Measurements from ENCODE around the gene TTPAL.

TTPAL gene

DNA sequence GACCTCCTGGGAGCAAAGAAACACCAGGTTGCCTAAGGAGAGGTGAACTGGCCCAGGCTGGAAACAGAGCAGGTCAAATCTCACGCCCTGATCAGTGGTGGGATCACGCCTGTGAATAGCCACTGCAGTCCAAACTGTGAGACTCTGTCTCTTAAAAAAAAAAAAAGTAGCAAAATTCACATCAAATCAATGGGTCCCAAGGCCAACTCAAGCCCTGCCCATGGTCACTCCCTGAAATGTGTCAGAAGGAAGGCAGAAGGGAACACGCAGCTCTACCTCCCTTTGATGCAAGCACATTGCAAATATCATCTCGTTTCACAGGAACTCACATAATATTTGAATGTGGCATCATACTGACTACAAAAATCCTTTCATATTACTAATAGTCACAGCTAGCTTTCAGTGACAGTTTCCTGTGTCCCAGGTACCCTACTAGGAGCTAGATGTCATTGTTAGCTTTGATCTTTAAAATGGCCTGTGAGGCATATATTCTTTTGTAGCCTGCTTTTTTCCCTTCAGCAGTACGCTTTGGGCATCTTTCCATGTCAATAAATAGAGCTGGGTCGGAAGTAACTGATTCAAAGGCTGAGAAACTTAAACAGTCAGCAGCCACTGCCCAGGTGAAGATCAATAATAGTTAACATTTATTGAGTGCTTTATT lies 14.4 kb upstream of the TTPAL start:
- H3K4me3 ChIP-seq (ENCODE audit: low read depth in 1 of 2, low read length in 1 of 2), result no peak overlapping the region
- no peaks in the 10 kb centered on the region for H3K4me1 ChIP-seq (ENCODE audit: control insufficient read depth in 1 of 2, insufficient read depth in 1 of 2, low read depth in 1 of 2, low read length in 1 of 2)
- no peaks in the 10 kb centered on the region for H3K9me3 ChIP-seq
- TF ChIP-seq, protein P1, sequence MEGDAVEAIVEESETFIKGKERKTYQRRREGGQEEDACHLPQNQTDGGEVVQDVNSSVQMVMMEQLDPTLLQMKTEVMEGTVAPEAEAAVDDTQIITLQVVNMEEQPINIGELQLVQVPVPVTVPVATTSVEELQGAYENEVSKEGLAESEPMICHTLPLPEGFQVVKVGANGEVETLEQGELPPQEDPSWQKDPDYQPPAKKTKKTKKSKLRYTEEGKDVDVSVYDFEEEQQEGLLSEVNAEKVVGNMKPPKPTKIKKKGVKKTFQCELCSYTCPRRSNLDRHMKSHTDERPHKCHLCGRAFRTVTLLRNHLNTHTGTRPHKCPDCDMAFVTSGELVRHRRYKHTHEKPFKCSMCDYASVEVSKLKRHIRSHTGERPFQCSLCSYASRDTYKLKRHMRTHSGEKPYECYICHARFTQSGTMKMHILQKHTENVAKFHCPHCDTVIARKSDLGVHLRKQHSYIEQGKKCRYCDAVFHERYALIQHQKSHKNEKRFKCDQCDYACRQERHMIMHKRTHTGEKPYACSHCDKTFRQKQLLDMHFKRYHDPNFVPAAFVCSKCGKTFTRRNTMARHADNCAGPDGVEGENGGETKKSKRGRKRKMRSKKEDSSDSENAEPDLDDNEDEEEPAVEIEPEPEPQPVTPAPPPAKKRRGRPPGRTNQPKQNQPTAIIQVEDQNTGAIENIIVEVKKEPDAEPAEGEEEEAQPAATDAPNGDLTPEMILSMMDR (IDR thresholded peaks at IDR 0.05), result no peak
- no peaks in the 10 kb centered on the region for H3K36me3 ChIP-seq
- H3K27ac ChIP-seq, result no peak overlapping the region
- no peaks in the 10 kb centered on the region for H3K27me3 ChIP-seq

DNA sequence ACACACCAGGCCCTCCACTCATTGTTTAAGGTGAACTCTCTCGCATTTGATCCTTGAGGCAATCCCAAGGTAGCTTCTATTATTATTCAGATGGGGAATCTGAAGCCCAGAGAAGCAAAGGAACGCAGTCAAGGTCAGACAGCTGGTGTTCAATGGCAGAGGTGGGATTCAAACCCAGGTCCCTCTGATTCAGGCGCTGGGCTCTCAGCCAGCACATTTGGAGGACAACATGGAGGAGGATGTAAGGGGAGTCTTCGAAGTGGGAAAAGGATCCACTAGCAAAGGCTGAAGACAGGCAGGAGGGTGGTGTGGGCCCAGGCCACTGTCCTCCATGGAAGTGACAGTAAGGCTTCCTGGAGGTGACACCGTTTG lies 13.9 kb upstream of the TTPAL start:
- Histone ChIP-seq H3K4me3 (ENCODE audit: low read depth in 1 of 2, low read length in 1 of 2) (no peak overlapping the region), H3K36me3 (no peaks in the 10 kb centered on the region), H3K4me1 (ENCODE audit: control insufficient read depth in 1 of 2, insufficient read depth in 1 of 2, low read depth in 1 of 2, low read length in 1 of 2) (no peaks in the 10 kb centered on the region), H3K27me3 (no peaks in the 10 kb centered on the region), H3K27ac (no peak overlapping the region), H3K9me3 (no peaks in the 10 kb centered on the region)
- TF ChIP-seq, protein P1 (IDR thresholded peaks at IDR 0.05), result no peak

DNA sequence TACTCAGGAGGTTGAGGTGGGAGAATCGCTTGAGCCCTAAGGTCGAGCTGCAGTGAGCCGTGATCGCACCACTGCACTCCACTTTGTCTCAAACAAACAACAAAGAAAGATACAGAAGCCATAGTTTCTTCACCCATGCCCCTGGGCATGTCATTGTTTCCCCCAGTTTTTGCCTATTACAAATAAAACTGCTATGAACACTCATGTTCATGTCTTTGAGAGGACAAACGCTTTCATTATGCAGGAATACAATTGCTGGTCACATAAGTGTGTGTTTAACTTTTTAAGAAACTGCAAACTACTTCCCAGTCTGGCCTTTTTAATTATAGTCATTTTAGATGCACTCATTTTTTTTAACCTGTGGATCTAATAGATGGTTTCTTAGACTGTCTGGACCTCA lies 12.2 kb upstream of the TTPAL start:
- Histone ChIP-seq H3K9me3 (no peaks in the 10 kb centered on the region), H3K27me3 (no peaks in the 10 kb centered on the region), H3K27ac (no peak overlapping the region), H3K4me3 (ENCODE audit: low read depth in 1 of 2, low read length in 1 of 2) (no peak overlapping the region), H3K4me1 (ENCODE audit: control insufficient read depth in 1 of 2, insufficient read depth in 1 of 2, low read depth in 1 of 2, low read length in 1 of 2) (no peaks in the 10 kb centered on the region), H3K36me3 (no peaks in the 10 kb centered on the region)
- TF ChIP-seq, protein P1 (IDR thresholded peaks at IDR 0.05), result no peak

DNA sequence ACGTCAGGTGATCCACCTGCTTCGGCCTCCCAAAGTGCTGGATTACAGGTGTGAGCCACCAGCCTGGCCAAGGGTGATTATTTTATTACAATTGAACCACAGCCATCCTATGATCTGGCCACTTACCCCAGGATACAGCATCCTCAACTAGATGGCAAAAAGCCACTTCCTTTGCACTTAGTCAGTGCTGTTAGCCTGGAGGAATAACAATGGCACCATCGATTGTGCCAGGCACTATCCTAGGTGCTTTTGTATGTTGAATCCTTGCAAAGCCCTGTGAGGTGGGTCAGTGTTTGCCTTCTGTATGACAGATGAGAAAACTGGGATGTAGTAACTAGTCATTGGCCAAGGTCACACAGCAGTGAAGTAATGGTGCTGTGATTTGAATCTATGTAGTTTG lies 11.2 kb upstream of the TTPAL start:
- TF ChIP-seq, protein P1 (IDR thresholded peaks at IDR 0.05), result no peak
- Histone ChIP-seq H3K9me3 (no peaks in the 10 kb centered on the region), H3K4me1 (ENCODE audit: control insufficient read depth in 1 of 2, insufficient read depth in 1 of 2, low read depth in 1 of 2, low read length in 1 of 2) (no peaks in the 10 kb centered on the region), H3K27me3 (no peaks in the 10 kb centered on the region), H3K27ac (no peak overlapping the region), H3K4me3 (ENCODE audit: low read depth in 1 of 2, low read length in 1 of 2) (no peak overlapping the region), H3K36me3 (no peaks in the 10 kb centered on the region)

DNA sequence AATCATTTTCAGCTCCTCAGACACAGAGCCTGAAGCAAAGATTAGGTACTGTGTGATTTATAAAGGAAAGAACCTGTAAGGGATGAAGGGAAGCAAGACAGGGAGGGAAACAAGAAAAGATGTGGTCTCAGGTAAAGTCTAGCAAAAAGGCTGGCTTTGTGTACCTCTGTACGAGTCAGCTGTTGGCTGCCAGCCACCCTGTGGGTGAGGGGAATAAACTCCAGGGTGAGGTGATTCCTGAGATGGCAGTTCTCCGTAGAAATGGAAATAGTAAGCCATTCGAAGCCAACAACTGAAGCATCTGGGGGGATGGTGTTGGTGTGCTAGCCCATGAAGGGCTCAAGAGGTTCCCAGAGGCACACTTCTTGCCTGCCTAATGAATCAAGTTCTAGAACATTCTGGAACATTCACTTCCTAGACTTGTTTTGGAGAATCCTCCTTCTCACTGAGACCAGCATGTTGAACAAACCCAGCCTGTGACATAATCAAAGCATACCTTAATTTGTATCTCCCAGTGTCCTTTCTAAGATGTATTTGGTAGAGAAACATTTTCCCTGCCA lies 10.6 kb upstream of the TTPAL start:
- Histone ChIP-seq H3K27ac (no peak overlapping the region), H3K4me1 (ENCODE audit: control insufficient read depth in 1 of 2, insufficient read depth in 1 of 2, low read depth in 1 of 2, low read length in 1 of 2) (no peaks in the 10 kb centered on the region), H3K36me3 (no peaks in the 10 kb centered on the region), H3K27me3 (no peaks in the 10 kb centered on the region), H3K9me3 (no peaks in the 10 kb centered on the region), H3K4me3 (ENCODE audit: low read depth in 1 of 2, low read length in 1 of 2) (no peak overlapping the region)
- TF ChIP-seq, protein P1 (IDR thresholded peaks at IDR 0.05), result no peak

All from neutrophil (primary cell).